GM12801 (cell line): ENCODE results near the gene C3.

Source experiments
- CTCF ChIP-seq: IDR thresholded peaks from one replicate; pipeline ENCODE4 v1.5.1; 2011; ENCODE audit warnings: control low read depth; ENCODE audit not compliant: insufficient read length; ENCODE audit errors: extremely low read depth

Gene C3

GRCh38 chr19:6707658-6708018 is 12.8 kb downstream of the C3 start:
- TF ChIP-seq CTCF = no peak

- no peak for TF ChIP-seq CTCF
Observed at GRCh38 chr19:6707011-6707657, 13.3 kb downstream of the C3 start.

GRCh38 chr19:6706633-6706958 is 13.9 kb downstream of the C3 start:
- no peak for TF ChIP-seq CTCF

GRCh38 chr19:6705931-6706632 is 14.4 kb downstream of the C3 start:
- TF ChIP-seq CTCF = no peak

GRCh38 chr19:6700586-6701316 is 19.7 kb downstream of the C3 start:
- no peak for TF ChIP-seq CTCF

DNA sequence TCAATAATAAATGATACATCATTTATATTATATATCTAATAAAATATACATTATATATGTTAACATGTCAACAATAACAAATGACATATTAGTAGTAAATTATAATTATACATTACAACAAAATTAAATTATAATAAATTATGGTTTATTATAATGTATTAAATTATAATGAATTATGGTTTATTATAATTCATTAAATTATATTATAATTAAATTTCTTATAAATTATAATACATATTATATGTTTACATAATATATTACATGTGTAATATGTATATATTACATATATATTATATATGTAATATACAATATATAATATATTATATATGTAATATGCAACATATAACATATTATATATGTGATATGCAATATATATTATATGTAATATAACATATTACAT is 20.5 kb downstream of the C3 start:
- no peak for TF ChIP-seq CTCF

GRCh38 chr19:6697291-6697690 is 23.2 kb downstream of the C3 start:
- no peak for TF ChIP-seq CTCF
